Activated B cell treated with CpG ODN at 0.5 μM for 24 hours (primary cell): ENCODE measurements around the gene TRHDE. TPM values are rescaled to one million over a fixed set of nuclear protein-coding genes. Genes with fewer than 3 reads are reported as not detected.

Experiments used
- ATAC-seq: fragments of 200-7000 bp; cut with Tn5 transposase; one replicate; pipeline ENCODE4 v1.10.0; 2021; ENCODE audit warnings: low read depth, mild to moderate bottlenecking, moderate library complexity
- CTCF ChIA-PET: fragments of 350-600 bp; sonication (Branson Sonifier 250); formaldehyde crosslinking; loops from one replicate; lab custom pipeline; 2021; ENCODE audit warnings: antibody characterized with exemption; lab: Charles Lee
- POLR2A ChIA-PET: fragments of 350-600 bp; sonication (Branson Sonifier 250); formaldehyde crosslinking; loops from one replicate; lab custom pipeline; 2021; ENCODE audit warnings: antibody characterized with exemption; lab: Charles Lee
- DNase-seq: peaks from one replicate; pipeline ENCODE4 v3.0.0; 2022
- H3K27ac Mint-ChIP-seq: one replicate; pipeline ENCODE4 v1.8.0; 2020; ENCODE audit warnings: mixed read lengths
- H3K27me3 Mint-ChIP-seq: one replicate; pipeline ENCODE4 v1.8.0; 2021; ENCODE audit warnings: mixed read lengths
- H3K36me3 Mint-ChIP-seq: one replicate; pipeline ENCODE4 v1.8.0; 2021; ENCODE audit warnings: low read depth, mixed read lengths
- H3K4me1 Mint-ChIP-seq: one replicate; pipeline ENCODE4 v1.8.0; 2021; ENCODE audit warnings: mixed read lengths
- H3K4me3 Mint-ChIP-seq: one replicate; pipeline ENCODE4 v1.8.0; 2020; ENCODE audit warnings: mild to moderate bottlenecking, mixed read lengths
- H3K9me3 Mint-ChIP-seq: one replicate; pipeline ENCODE4 v1.8.0; 2020; ENCODE audit warnings: mixed read lengths
- CTCF ChIP-seq: fragments of 200-600 bp; IDR thresholded peaks from one replicate; pipeline ENCODE4 v1.8.0; 2022; ENCODE audit warnings: antibody characterized with exemption, mild to moderate bottlenecking
- intact Hi-C: fragments of 100-400 bp; cut with micrococcal nuclease; formaldehyde crosslinking; loops from one replicate; pipeline ENCODE4 v1.15.1; 2024
- total RNA-seq: library from RNA; stranded (reverse); gene quantifications from 2 replicates; pipeline ENCODE4 v1.2.3, GENCODE V29; 2022

Gene TRHDE, protein sequence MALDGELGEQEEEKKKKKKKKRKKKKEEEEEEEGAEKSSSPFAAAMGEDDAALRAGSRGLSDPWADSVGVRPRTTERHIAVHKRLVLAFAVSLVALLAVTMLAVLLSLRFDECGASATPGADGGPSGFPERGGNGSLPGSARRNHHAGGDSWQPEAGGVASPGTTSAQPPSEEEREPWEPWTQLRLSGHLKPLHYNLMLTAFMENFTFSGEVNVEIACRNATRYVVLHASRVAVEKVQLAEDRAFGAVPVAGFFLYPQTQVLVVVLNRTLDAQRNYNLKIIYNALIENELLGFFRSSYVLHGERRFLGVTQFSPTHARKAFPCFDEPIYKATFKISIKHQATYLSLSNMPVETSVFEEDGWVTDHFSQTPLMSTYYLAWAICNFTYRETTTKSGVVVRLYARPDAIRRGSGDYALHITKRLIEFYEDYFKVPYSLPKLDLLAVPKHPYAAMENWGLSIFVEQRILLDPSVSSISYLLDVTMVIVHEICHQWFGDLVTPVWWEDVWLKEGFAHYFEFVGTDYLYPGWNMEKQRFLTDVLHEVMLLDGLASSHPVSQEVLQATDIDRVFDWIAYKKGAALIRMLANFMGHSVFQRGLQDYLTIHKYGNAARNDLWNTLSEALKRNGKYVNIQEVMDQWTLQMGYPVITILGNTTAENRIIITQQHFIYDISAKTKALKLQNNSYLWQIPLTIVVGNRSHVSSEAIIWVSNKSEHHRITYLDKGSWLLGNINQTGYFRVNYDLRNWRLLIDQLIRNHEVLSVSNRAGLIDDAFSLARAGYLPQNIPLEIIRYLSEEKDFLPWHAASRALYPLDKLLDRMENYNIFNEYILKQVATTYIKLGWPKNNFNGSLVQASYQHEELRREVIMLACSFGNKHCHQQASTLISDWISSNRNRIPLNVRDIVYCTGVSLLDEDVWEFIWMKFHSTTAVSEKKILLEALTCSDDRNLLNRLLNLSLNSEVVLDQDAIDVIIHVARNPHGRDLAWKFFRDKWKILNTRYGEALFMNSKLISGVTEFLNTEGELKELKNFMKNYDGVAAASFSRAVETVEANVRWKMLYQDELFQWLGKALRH
- total RNA-seq: not detected in 2 replicates

DNA sequence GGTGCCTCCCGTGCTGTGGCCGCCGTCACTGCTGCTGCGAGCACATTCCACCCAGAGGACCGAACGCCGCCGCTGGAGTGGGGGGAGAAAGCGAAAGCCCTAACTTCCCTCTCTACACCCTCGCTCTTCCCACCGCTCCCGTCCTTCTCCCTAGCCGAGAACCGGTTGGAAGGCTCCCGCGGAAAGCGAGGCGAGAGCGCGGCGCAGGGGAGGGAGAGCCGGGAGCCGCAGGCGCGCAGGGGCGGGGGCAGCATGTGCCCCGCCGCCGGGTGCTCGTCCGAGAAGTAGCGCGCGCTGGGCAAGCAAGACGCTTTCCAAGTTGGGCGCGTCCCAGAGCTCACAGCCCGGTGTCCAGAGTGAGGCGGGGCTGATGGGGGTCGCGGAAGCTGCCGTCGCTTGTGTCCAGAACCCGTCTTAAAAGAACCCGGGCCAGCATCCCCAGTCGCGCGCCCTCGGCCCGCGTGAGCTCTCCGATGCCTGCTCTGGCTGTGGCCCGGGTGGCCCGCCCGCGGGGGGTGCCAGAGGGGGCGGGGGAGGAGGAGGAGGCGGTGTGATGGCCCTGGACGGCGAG lies at the start of gene TRHDE:
TRHDE (plus strand) TSS at position 280 of the 571 bp plus-strand sequence; CDS start at position 554, 274 bp downstream.
- TF ChIP-seq CTCF: no peak
- intact Hi-C loops: no loop called here
- Mint-ChIP-seq H3K4me1 (peaks cover 6% of the 10 kb centered on the region), H3K27me3 (peaks cover 47% of the 10 kb centered on the region), H3K27ac (no peak within 1 kb of the TSS), H3K36me3 (no peaks in the 10 kb centered on the region), H3K9me3 (no peaks in the 10 kb centered on the region), H3K4me3 (no peak within 1 kb of the TSS)
- POLR2A ChIA-PET: no interaction called here
- DNase-seq (no peak), ATAC-seq (no peak)
- CTCF ChIA-PET: no interaction called here

GRCh38 chr12:72226510-72226909 lies 45.7 kb upstream of the TRHDE start:
- no peaks in the 10 kb centered on the region for H3K27me3 Mint-ChIP-seq
- H3K36me3 Mint-ChIP-seq: no peaks in the 10 kb centered on the region
- H3K27ac Mint-ChIP-seq: no peak overlapping the region
- TF ChIP-seq CTCF: no peak
- no peak for DNase-seq
- no peaks in the 10 kb centered on the region for H3K4me1 Mint-ChIP-seq
- no peaks in the 10 kb centered on the region for H3K9me3 Mint-ChIP-seq
- ChIA-PET CTCF (no interaction called here), POLR2A (no interaction called here)
- intact Hi-C loops: no loop called here
- no peak for ATAC-seq
- H3K4me3 Mint-ChIP-seq: no peak overlapping the region

DNA sequence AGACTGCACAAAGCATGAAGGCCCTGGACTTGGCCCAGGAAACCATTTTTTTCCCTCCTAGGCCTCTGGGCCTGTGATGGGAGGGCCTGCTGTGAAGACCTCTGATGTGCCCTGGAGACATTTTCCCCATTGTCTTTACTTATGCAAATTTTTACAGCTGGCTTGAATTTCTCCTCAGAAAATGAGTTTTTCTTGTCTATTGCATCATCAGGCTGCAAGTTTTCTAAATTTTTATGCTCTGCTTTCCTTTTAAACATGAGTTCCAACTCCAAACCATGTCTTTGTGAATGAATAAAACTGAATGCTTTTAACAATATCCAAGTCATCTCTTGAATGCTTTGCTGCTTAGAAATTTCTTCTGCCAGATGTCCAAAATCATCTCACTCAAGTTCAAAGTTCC lies 43.7 kb upstream of the TRHDE start:
- ATAC-seq: no peak
- ChIA-PET POLR2A (no interaction called here), CTCF (no interaction called here)
- no peaks in the 10 kb centered on the region for H3K9me3 Mint-ChIP-seq
- no peak overlapping the region for H3K27ac Mint-ChIP-seq
- no peak overlapping the region for H3K4me3 Mint-ChIP-seq
- no peaks in the 10 kb centered on the region for H3K36me3 Mint-ChIP-seq
- no peaks in the 10 kb centered on the region for H3K27me3 Mint-ChIP-seq
- intact Hi-C loops: no loop called here
- DNase-seq: no peak
- no peaks in the 10 kb centered on the region for H3K4me1 Mint-ChIP-seq
- TF ChIP-seq CTCF: no peak

- H3K27me3 Mint-ChIP-seq: no peaks in the 10 kb centered on the region
Observed at GRCh38 chr12:72230589-72230988, 41.6 kb upstream of the TRHDE start.

More at GRCh38 chr12:72230589-72230988, 41.6 kb upstream of the TRHDE start:
- DNase-seq (no peak), ATAC-seq (no peak)
- ChIA-PET POLR2A (no interaction called here), CTCF (no interaction called here)
- no peaks in the 10 kb centered on the region for H3K4me1 Mint-ChIP-seq
- intact Hi-C loops: no loop called here
- H3K36me3 Mint-ChIP-seq: no peaks in the 10 kb centered on the region
- TF ChIP-seq CTCF: no peak
- H3K27ac Mint-ChIP-seq: no peak overlapping the region
- no peak overlapping the region for H3K4me3 Mint-ChIP-seq
- no peaks in the 10 kb centered on the region for H3K9me3 Mint-ChIP-seq
